Progenitor cell of endocrine pancreas (in vitro differentiated cells): ENCODE measurements around the gene SLC2A2. TPM values are rescaled to one million over a fixed set of nuclear protein-coding genes. Genes with fewer than 3 reads are reported as not detected.
A peak's percentile ranks its signal among the peaks of the same experiment; 100 is the strongest.

Experiments
- DNase-seq: peaks from one replicate; pipeline ENCODE4 v3.0.0; 2021; ENCODE audit warnings: low spot score; ENCODE audit not compliant: unreplicated experiment
- H3K27ac Mint-ChIP-seq: 2 replicates; pipeline ENCODE4 v1.8.0; 2021; ENCODE audit warnings: mild to moderate bottlenecking, moderate library complexity, mixed read lengths
- H3K27me3 Mint-ChIP-seq: 2 replicates; pipeline ENCODE4 v1.8.0; 2021; ENCODE audit warnings: mixed read lengths
- H3K36me3 Mint-ChIP-seq: 2 replicates; pipeline ENCODE4 v1.8.0; 2022; ENCODE audit warnings: mixed read lengths; ENCODE audit not compliant: insufficient read depth
- H3K4me1 Mint-ChIP-seq: 2 replicates; pipeline ENCODE4 v1.8.0; 2021; ENCODE audit warnings: low read depth, mixed read lengths
- H3K4me3 Mint-ChIP-seq: 2 replicates; pipeline ENCODE4 v1.8.0; 2021; ENCODE audit warnings: low read depth, mild to moderate bottlenecking, moderate library complexity, mixed read lengths
- H3K9me3 Mint-ChIP-seq: 2 replicates; pipeline ENCODE4 v1.8.0; 2021; ENCODE audit warnings: low read depth, mixed read lengths
- CTCF ChIP-seq: fragments of 200-600 bp; sonication (generic); IDR thresholded peaks from one replicate; pipeline ENCODE4 v1.5.0; 2021; ENCODE audit warnings: antibody characterized with exemption, mild to moderate bottlenecking; ENCODE audit not compliant: unreplicated experiment
- total RNA-seq: library from RNA; stranded (reverse); gene quantifications from 2 replicates; pipeline ENCODE4 v1.2.1, GENCODE V29; 2021

The SLC2A2 gene
- total RNA-seq, 1 donor from 2014 or later: 1.5 TPM

GRCh38 chr3:171007316-171007715 lies 19.2 kb downstream of the SLC2A2 start:
- Mint-ChIP-seq H3K9me3 (peaks cover 3% of the 10 kb centered on the region), H3K27ac (no peak overlapping the region), H3K4me3 (no peak overlapping the region), H3K27me3 (no peaks in the 10 kb centered on the region), H3K36me3 (peaks cover 3% of the 10 kb centered on the region), H3K4me1 (peaks cover 16% of the 10 kb centered on the region)
- DNase-seq: no peak
- no peak for TF ChIP-seq CTCF

GRCh38 chr3:171005648-171006047 lies 20.9 kb downstream of the SLC2A2 start:
- H3K36me3 Mint-ChIP-seq: peaks cover 3% of the 10 kb centered on the region
- no peak overlapping the region for H3K27ac Mint-ChIP-seq
- H3K27me3 Mint-ChIP-seq: no peaks in the 10 kb centered on the region
- H3K9me3 Mint-ChIP-seq: peaks cover 3% of the 10 kb centered on the region
- H3K4me1 Mint-ChIP-seq: peaks cover 25% of the 10 kb centered on the region
- TF ChIP-seq CTCF: no peak
- DNase-seq: no peak
- H3K4me3 Mint-ChIP-seq: no peak overlapping the region

- Mint-ChIP-seq H3K27ac (peak overlapping the region; percentile 75), H3K9me3 (peaks cover 3% of the 10 kb centered on the region), H3K36me3 (peaks cover 3% of the 10 kb centered on the region), H3K27me3 (no peaks in the 10 kb centered on the region), H3K4me1 (peaks cover 55% of the 10 kb centered on the region), H3K4me3 (peak overlapping the region; percentile 3)
- no peak for DNase-seq
- TF ChIP-seq CTCF: no peak
These were observed 24.4 kb downstream of the SLC2A2 start for GRCh38 chr3:171001957-171002694.

GRCh38 chr3:171001250-171001893 lies 25.1 kb downstream of the SLC2A2 start:
- Mint-ChIP-seq H3K4me1 (peaks cover 59% of the 10 kb centered on the region), H3K27me3 (no peaks in the 10 kb centered on the region), H3K4me3 (no peak overlapping the region)

More at GRCh38 chr3:171001250-171001893, 25.1 kb downstream of the SLC2A2 start:
- DNase-seq: no peak
- no peak for TF ChIP-seq CTCF
- Mint-ChIP-seq H3K9me3 (no peaks in the 10 kb centered on the region), H3K36me3 (peaks cover 3% of the 10 kb centered on the region), H3K27ac (peak overlapping the region; percentile 81)
